HG03139 (cell line): ENCODE measurements around the gene ASPRV1.
A peak's percentile ranks its signal among the peaks of the same experiment; 100 is the strongest.

Experiments used
- ATAC-seq: cut with Tn5 transposase; IDR thresholded peaks from one replicate; pipeline ENCODE4 v1.9.1; 2021; ENCODE audit not compliant: unreplicated experiment

Gene ASPRV1

DNA sequence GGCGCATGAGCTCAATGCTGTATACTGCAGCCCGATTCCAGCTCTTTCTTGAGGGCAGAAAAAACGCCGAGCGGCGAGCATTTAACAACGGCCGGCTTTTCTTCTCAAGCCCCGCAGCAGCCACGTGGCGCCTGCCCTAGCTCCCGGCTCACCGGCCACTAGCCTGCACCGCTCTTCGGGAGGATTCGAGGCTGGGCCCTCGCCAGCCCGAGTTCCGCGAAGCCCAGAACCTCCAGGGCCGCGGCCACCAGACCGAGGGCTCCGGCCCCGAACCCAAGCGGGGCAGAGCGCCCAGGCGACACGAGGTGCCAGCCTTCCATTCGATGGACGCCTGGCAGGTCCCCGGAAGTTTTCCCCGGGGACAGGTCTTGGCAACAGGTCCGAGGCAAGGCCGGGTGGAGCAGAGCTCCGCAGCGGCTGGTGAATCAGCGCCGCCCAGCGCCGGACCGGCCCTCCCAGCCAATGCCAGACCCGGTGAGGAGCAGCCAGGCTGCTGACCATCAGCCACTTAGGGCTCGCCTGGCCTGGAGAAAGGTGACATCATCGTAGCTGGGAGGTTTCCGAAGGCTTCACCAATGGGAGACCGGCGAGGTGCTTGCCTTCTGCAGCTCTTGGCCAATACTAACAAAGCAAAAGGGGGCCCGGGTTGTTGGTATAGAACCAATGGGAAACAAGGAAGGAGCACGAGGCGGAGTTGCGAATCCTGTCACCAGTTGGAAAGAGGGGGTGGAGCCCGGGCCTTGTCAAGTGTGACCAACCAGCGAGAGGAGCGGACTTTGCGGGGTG, 47.1 kb downstream of the ASPRV1 start:
- peak; percentile 83 for ATAC-seq

DNA sequence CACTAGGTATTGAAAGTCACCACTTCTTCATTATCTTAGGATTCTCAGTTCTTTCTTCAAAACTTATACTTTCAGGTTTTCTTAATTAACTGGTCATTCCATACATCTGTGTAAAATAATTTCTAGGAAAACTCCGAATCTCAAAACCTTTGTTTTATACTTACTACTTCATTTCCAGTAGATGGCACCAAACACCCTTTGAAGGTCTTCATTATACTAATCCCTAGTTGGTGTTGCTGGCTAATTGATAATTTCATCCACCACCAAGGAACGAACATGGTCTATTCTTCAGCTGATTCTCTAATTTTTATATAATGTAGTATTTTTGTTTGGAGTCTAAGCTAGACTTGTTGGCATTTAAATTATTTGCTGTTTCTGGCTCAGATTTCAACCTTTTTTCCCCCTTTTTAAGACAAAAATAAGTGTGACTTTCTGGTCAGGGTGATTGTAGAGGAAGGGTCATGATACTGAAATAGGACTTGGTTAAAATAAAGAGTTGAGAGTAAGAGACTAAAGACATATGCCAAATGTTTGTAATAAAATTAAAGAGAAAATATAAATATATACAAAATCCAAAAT, 49.4 kb downstream of the ASPRV1 start:
- no peak for ATAC-seq
